T follicular helper cell (primary cell): ENCODE data around the gene CUL7.
"Not testable (repeated sequence)": the region's sequence is repeated elsewhere in the genome, so short reads cannot be mapped to it uniquely, and the experiment has no call there.

Experiments
- DNase-seq: peaks from one replicate; pipeline ENCODE4 v3.0.0-alpha.2; 2020; ENCODE audit warnings: low read depth
- total RNA-seq, 2 experiments: gene quantifications; one replicate each; lab custom pipeline; 2026; lab: John Stamatoyannopoulos, UW

CUL7 gene
- total RNA-seq, result 21.9 to 22.3 reads per million in 2 experiments

- peak; percentile 84 for DNase-seq
Measured at GRCh38 chr6:43053545-43054205, at the start of gene CUL7. Gene CUL7 (minus strand): TSS chr6:43053851. CDS start chr6:43052788, 1,063 bp downstream.

- no peak for DNase-seq
Measured at GRCh38 chr6:43101497-43101896, 47.8 kb upstream of the CUL7 start.

- DNase-seq, result no peak
Measured at GRCh38 chr6:43097502-43097901, 43.9 kb upstream of the CUL7 start.

- DNase-seq, result no peak
Measured at GRCh38 chr6:43097098-43097489, 43.4 kb upstream of the CUL7 start.

DNA sequence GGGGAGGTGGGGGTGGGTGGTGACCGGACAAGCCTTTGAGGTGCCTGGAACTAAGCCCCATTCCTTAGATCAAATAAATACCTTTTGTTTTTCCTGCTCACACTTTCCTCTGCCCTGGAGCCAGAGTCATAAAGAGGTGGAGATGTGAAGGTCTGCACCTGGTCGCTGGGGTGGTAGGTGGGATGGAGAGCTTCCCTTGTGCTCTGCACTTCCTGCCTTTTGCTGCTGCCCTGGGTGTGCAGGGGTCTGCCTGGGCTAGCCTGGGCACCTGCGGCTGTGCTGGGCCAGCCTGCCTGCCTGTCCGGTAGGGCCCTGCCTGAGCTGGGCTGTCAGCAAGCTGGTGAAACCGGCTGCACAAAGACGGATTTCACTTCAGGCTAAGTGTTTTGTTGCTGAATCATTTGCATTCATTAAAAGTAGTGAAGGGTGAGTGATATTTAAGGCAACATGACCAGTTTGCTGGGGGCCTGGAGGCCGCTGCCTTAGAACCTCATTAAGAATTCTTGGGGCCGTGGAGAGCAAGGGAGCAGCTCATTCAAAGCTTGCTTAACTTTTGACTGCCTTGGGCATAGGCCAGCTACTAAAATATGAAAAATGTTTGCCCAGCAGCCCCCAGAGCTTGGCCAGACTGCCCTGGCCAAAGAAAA is 42.9 kb upstream of the CUL7 start:
- DNase-seq, result no peak

DNA sequence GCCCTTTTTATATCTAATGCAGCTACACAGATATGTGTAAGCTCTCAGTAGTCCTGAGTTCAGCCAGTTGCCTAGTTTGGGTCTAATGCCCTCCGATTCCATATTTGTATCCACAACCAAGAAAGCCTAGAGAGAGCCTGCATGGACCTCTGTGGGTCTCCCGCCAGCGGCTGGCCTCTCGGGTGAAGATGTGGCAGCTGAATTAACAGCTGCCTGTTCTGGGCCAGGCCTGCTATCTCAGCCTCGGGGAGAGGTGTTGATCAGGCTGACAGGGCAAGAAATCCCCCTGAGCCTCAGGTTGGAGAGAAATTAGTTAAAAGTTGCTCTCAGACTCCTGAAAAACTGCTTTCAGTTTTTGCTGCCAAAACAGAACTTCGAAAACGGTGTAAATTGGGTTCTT is 42.3 kb upstream of the CUL7 start:
- no peak for DNase-seq

GRCh38 chr6:43093436-43094289 is 40.0 kb upstream of the CUL7 start:
- no peak for DNase-seq

DNA sequence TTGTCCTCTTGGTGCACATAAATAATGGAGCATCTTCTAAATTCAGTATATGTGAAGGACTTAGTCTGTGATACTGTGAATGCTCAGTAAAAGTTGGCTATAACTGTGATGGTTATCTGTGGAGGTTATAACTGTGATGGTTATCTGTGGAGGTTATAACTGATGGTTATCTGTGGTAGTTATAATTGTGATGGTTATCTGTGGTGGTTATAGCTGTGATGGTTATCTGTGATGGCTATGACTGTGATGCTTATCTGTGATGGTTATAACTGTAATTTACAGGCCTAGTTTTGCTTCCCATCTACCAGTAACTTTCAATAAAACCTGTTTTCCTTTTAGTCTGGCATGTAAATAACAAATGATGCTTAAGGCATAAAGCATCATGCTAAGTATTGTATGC is 39.0 kb upstream of the CUL7 start:
- DNase-seq, result no peak

GRCh38 chr6:43091436-43091991 is 37.9 kb upstream of the CUL7 start:
- DNase-seq, result no peak

- no peak for DNase-seq
Measured at GRCh38 chr6:43091020-43091419, 37.4 kb upstream of the CUL7 start.

DNA sequence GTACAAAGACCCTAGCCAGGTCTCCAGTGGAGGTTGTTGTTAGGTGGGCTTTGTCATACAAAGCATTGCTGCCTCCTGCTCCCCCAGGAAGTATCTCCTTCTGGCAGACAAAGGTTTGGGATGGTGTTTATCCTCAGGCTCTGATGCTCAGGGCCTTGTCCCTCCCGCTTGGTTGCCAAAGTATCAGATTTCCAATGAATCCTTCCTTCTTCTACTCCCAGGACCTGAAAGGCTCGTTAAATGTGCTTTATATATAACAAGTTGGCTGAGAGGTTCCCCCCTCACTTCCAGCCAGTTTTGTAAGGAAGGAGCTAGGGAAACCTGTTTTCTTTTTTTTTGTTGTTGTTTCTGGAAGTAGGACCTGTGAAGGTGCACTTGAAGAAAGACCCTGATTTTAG is 36.9 kb upstream of the CUL7 start:
- DNase-seq, result no peak

DNA sequence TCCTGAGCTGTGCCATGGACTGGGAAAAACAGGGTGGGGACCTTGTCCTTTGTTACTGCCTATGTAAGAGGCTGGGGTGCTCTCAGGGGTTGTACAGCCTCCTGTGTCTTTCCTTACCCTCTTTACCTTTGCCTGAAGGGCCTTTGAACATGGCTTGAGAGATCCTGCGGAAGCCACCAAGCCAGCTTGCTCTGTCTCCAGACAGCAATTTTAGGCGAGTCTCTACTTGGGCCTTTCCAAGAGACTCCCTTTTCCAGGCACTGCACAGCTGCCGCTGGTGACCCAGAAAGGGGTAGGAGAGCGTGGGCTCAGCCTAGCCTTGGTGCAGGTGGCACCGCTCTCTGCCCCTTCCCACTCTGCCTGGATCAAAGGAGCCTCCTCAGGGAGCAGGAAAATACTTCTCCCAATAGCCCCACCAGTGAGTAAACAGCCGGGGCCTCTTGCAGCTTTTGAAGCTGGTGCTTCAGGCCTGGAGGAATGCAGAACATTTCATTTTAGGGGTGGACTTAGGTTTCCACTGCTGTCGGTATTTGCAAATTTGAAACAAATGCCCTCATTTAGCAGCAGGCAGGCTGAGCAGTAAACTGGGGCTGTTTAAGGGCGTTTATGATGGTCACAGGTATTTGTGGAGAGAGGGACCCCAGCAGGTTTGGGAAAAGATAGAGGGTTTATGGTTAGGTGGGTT is 36.4 kb upstream of the CUL7 start:
- DNase-seq, result no peak

GRCh38 chr6:43089467-43089866 is 35.8 kb upstream of the CUL7 start:
- DNase-seq, result no peak

- no peak for DNase-seq
Measured at GRCh38 chr6:43088654-43089056, 35.0 kb upstream of the CUL7 start.

- no peak for DNase-seq
Measured at GRCh38 chr6:43086022-43086658, 32.5 kb upstream of the CUL7 start.

DNA sequence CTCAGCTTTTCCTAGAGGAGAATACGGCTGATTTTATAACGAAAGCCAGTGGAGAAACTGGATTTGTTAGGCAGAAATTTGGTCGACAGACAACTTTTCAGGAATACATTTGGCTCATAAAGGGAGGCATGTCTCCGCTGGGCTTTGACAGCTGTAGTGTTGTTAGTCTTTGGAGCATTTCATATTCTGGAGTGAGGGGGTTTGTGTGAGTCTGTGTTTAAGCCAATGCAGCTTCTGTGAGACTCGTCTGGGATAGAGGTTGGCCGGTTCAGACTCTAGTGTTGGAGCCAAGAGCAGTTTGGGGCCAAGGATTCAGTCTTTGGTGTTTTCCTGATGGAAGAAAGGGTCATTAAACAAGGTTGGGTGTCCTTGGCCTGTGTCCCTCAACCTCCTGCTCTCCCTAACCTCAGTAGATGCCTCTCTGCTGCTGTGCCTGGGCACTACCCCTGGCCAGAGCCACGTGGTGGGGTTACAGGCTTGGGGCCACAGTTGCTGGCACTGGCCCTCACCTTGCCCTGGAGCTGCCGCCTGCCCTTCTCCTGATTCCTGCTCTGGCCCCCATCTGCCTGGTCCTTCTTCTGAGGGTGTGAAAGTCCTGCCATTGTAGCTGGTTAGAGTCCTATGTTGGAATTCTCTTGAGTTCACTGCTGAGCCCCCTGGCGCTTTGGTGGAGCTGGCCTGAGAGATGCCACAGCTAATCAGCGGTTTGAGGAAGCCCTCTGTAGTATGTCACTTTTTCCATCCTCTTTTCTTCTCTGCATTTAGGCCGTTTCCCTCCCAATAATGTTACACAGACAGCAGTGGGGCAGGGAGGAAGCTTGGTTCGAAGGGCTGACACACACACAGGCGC is 29.4 kb upstream of the CUL7 start:
- DNase-seq, result no peak

DNA sequence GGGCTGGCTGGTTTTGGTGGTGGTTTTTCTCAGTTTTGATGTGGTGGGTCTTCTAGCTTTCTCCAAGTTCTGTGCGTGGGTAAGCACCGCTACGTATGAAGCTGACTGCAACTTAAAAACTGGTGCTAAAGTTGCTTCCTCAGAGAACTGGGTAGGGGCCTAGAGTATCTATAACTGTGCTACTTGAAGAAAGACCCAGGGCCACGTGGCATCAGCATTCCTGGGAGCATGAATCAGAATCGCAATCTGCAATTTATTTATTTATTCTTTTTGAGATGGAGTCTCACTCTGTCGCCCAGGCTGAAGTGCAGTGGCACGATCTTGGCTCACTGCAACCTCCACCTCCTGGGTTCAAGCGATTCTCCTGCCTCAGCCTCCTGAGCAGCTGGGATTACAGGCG is 28.3 kb upstream of the CUL7 start:
- DNase-seq, result not testable (repeated sequence)

GRCh38 chr6:43081043-43081442 is 27.4 kb upstream of the CUL7 start:
- no peak for DNase-seq

- DNase-seq, result no peak
Measured at GRCh38 chr6:43078691-43079090, 25.0 kb upstream of the CUL7 start.

- DNase-seq, result no peak
Measured at GRCh38 chr6:43077981-43078511, 24.4 kb upstream of the CUL7 start.
